GM12878 (cell line): ENCODE data around the gene ARHGEF3.

Experiments used
- EGR1 ChIP-seq, 2 experiments: IDR thresholded peaks; 1 replicate in 1 of 2; 2 replicates in 1 of 2; pipeline ENCODE4 v1.6.1; 2011 to 2012; ENCODE audit warnings: low read depth in 2 of 2, low read length in 2 of 2, borderline replicate concordance in 1 of 2, mild to moderate bottlenecking in 1 of 2, moderate library complexity in 1 of 2
- ESRRA ChIP-seq: IDR thresholded peaks from 2 replicates; pipeline ENCODE4 v1.6.1; 2012; ENCODE audit warnings: mild to moderate bottlenecking, low read length, improper control_type of control experiment
- HDAC6 ChIP-seq: fragments of 200-600 bp; sonication (generic); IDR thresholded peaks from one replicate; pipeline ENCODE4 v1.8.0; 2017; ENCODE audit warnings: antibody characterized with exemption; ENCODE audit not compliant: unreplicated experiment
- HDGF ChIP-seq: fragments of 450-650 bp; IDR thresholded peaks from 2 replicates; pipeline ENCODE4 v1.6.1; 2016; ENCODE audit warnings: antibody characterized with exemption
- MXI1 ChIP-seq: fragments of 150-350 bp; IDR thresholded peaks from 2 replicates; pipeline ENCODE4 v1.6.1; 2011; ENCODE audit warnings: low read depth, mild to moderate bottlenecking, inconsistent platforms, low read length, improper control_type of control experiment
- RAD21 ChIP-seq: IDR thresholded peaks from 2 replicates; pipeline ENCODE4 v1.6.1; 2011; ENCODE audit warnings: mild to moderate bottlenecking, low read depth, low read length, moderate library complexity; ENCODE audit not compliant: insufficient read depth
- SKIL ChIP-seq: fragments of 450-650 bp; IDR thresholded peaks from 2 replicates; pipeline ENCODE4 v1.6.1; 2017; ENCODE audit warnings: mild to moderate bottlenecking, low read depth, inconsistent platforms; ENCODE audit not compliant: poor library complexity, severe bottlenecking
- TF ChIP-seq, protein P1 (sequence below): fragments of 450-650 bp; IDR thresholded peaks from 2 replicates; pipeline ENCODE4 v1.6.1; 2016; ENCODE audit warnings: mild to moderate bottlenecking
- TF ChIP-seq, protein P2 (sequence below), 3 experiments: IDR thresholded peaks in 2 of 3; conservative IDR thresholded peaks in 1 of 3; 2 replicates each; pipeline ENCODE4 v1.5.1; 2011; ENCODE audit warnings: low read depth in 3 of 3, low read length in 3 of 3, mild to moderate bottlenecking in 3 of 3, control low read depth in 2 of 3, moderate library complexity in 2 of 3, inconsistent platforms in 1 of 3, mixed read lengths in 1 of 3; ENCODE audit not compliant: control insufficient read depth in 2 of 3, insufficient read depth in 1 of 3; ENCODE audit errors: extremely low read depth in 1 of 3

- TF ChIP-seq EGR1 (IDR thresholded peaks at IDR 0.05; ENCODE audit: borderline replicate concordance in 1 of 2, low read depth in 2 of 2, low read length in 2 of 2) = no peak
- TF ChIP-seq, protein P1, sequence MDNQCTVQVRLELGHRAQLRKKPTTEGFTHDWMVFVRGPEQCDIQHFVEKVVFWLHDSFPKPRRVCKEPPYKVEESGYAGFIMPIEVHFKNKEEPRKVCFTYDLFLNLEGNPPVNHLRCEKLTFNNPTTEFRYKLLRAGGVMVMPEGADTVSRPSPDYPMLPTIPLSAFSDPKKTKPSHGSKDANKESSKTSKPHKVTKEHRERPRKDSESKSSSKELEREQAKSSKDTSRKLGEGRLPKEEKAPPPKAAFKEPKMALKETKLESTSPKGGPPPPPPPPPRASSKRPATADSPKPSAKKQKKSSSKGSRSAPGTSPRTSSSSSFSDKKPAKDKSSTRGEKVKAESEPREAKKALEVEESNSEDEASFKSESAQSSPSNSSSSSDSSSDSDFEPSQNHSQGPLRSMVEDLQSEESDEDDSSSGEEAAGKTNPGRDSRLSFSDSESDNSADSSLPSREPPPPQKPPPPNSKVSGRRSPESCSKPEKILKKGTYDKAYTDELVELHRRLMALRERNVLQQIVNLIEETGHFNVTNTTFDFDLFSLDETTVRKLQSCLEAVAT = no peak
- TF ChIP-seq HDAC6 = no peak
- TF ChIP-seq RAD21 = no peak
- no peak for TF ChIP-seq SKIL
- no peak for TF ChIP-seq HDGF
- no peak for TF ChIP-seq ESRRA
- TF ChIP-seq, protein P2, sequence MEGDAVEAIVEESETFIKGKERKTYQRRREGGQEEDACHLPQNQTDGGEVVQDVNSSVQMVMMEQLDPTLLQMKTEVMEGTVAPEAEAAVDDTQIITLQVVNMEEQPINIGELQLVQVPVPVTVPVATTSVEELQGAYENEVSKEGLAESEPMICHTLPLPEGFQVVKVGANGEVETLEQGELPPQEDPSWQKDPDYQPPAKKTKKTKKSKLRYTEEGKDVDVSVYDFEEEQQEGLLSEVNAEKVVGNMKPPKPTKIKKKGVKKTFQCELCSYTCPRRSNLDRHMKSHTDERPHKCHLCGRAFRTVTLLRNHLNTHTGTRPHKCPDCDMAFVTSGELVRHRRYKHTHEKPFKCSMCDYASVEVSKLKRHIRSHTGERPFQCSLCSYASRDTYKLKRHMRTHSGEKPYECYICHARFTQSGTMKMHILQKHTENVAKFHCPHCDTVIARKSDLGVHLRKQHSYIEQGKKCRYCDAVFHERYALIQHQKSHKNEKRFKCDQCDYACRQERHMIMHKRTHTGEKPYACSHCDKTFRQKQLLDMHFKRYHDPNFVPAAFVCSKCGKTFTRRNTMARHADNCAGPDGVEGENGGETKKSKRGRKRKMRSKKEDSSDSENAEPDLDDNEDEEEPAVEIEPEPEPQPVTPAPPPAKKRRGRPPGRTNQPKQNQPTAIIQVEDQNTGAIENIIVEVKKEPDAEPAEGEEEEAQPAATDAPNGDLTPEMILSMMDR (IDR thresholded peaks at IDR 0.05 in 2 of 3, conservative IDR thresholded peaks at IDR 0.05 in 1 of 3; ENCODE audit: control insufficient read depth in 2 of 3, extremely low read depth in 1 of 3, insufficient read depth in 1 of 3, low read depth in 3 of 3, low read length in 3 of 3) = no peak
- no peak for TF ChIP-seq MXI1
Observed at GRCh38 chr3:56693750-56694149, 108.0 kb downstream of the ARHGEF3 start.
